Embryonic facial prominence (tissue), 1 donor: ENCODE data around the gene FBXL13.

Source experiments
- DNase-seq: peaks from one replicate; pipeline ENCODE4 v3.0.0-alpha.2; 2016; ENCODE audit errors: extremely low spot score

Gene FBXL13

DNA sequence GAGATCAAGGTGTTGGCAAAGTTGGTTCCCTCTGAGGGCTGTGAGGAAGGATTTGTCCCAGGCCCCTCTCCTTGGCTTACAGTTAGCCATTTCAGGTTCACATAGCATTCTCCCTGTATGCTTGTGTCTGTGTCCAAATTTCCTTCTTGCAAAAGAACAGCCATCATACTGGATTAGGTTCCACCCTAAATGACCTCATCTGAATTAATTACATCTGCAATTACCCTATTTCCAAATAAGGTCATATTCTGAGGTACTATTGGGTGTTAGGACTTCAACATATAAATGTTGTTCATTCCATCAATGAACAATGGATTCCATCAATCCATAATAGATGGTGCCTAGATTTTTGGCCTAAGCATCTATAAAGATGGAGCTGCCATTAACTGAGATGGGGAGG lies 178.0 kb downstream of the FBXL13 start:
- no peak for DNase-seq

DNA sequence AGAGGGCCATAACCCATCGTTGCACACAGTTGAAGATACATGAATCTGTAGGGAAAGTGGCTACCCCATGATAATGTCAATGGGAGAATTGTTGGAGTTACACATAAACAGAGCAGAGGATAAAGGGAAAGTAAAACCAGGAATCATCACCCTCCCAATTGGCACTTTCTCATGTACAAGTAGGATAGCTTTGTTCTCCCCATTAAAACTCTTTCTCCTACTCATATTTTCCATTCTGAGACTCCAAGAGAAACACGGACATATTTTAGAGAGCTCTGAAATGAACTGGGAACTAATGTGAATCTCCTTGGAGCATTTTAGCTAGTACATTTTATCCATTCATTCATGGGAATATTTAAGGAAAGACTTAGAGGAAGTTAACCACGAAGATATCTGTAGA lies 179.0 kb downstream of the FBXL13 start:
- DNase-seq, result no peak

DNA sequence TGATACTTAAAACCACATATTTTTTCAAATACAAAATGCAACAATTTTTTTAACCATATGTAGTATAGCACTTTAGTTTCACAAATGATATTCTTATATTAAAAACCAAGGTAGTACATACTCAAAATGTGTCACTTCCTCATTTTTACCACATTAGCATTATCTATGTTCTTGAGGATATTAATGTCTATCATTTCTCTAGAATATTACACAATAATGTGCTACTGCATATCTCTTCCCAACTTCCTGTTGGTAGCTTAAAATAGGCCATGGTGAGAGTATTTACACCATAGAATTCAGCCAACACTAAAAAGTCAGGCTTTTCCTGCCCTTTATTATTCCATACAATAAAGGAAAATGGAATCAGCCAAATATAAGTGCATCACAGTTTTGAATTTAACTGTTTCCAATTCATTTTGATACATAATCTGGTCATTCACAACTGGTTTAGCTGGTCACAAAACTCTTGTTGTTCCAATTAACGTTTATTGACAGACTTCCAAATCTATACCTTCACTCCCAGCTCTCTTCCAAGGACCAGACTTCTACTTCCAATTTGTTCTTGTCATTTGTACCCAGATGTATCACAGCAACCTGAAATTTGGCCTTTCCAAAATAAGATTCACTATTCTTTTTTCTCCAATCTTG lies 181.8 kb downstream of the FBXL13 start:
- no peak for DNase-seq

DNA sequence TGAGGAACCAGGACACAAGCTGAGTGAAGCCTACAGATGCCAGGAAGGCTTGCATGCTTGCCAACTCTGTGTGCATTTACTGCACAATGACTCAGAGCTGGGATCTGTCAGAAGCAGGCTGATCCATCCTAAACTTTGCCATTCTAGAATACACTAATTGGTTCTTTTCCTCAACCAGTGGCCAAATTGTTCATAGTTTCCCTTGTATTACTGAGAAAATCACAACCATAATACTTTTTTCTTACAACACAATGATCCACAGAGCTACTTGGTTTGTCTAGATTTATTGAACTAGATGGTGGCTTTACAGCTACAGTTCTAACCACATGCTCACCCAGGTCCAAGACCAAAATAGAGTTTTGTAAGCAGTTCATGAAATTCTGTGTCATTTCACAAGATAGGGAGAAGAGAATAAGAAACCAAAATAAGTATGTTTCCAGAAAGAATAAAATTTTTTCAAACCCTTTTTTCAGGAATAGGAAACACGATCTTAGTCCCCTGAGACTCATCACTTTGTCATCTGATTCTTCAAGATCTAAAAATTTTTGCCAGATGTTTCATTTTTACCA lies 182.8 kb downstream of the FBXL13 start:
- DNase-seq, result no peak

DNA sequence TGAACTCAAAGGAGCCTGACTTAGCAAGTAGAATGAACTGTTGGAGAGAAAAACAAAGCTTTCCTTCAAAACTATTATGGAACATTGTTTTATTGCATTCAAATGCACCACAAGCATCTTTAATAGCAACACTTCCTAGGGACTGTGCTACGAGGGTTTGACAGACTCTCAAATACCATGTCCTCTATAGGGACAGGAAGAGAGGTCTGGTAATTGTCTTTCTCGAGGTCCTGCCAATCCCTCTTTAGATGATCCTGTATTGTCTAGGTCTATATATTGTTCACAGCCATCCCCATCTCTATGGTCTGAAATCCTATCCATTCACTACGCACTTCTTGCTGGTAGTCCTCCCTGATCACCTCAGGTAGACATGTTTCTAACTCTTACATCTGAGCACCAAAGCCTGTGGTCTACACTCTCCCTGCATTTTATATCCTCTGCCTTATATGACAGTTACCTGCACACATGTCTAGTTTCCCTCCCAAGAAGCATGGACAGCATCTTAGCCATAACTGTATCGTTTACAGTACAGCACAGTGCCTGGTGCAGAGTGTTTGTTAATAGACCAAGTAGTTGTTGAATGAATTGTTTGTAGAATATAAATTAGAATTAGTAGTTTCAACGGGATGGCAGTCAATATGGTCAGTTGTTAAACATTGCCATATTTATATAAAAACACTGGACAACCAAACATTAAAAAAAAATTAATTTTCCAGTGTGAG lies 183.5 kb downstream of the FBXL13 start:
- DNase-seq, result no peak

DNA sequence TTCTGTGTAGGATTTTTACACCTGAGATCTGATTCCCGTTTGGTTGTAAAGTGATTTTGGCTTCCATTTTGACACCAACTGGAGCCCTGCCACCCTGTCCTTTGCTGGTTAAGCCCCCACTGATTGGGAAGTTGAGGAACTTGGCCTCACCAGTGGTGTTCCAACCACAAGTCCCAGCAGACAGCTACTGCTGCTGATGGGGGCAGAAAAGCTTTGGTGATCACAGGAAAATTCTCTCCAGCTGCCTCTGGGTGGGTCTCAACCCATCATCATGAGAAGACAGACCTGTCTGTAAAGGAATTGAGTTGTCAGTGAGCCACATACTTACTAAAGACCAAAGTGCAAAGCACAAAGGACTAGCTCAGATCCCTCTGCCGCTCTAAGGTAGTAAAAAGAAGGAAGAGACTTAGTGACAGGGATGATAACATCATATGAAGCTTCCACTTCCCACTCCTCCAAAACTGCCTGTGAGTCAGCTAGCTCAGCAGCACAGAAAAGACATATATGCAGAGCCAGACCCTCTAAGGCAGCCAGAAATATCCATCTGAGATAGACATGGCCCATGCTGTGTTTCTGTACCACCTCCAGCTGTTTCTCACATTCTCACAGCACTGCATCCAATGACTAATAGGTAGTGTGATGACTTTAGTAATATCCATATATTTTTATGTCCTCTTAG lies 184.2 kb downstream of the FBXL13 start:
- no peak for DNase-seq

DNA sequence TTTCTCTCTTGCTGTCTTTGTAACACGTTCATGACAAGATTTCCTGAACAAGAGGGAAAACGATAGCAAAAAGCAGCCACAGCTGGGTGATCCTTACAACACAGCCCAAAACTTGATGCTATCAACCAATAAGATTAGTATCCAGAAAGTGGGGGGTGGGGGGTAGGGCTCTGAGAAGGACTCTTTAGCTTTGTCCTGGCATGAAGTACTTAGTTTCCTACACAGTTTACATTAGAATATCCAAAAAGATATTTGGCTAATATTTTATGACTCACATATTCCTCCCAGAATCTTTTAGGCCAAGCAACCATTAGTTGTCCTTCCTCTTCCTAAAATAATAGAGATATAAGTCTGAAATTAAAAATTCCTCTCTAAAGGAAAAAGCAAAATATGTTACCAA lies 184.7 kb downstream of the FBXL13 start:
- no peak for DNase-seq

DNA sequence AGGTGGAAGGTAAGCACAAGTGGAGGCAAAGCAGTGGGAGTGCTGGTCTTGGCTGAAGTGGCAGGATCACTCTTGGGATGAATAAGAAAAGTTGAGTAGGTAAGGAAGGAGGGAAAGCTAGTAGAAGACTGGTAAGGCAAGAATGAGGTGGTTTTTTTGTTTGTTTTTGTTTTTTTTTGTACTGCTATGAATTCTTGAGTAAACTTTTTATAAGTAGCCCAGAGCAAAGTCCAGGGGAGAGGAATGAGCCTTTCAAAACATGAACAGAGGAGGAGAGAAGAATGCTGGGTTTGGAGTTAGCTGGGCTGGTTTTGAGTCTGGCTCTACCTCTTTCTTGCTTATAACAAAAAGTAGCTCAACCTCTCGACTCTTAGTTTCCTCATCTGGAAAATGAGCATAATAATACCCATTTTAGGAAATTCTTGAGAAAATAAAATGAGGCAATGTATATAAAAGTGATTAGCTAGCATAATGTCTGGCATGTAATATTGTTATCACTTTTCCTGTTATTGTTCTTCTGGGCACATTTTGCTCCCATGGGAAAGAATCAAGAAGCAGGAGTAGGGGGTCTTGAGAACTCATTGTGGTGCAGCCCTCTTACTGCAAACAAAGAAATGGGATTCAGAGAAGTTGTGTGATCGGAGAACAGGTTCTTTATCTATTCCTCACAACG lies 185.9 kb downstream of the FBXL13 start:
- no peak for DNase-seq

DNA sequence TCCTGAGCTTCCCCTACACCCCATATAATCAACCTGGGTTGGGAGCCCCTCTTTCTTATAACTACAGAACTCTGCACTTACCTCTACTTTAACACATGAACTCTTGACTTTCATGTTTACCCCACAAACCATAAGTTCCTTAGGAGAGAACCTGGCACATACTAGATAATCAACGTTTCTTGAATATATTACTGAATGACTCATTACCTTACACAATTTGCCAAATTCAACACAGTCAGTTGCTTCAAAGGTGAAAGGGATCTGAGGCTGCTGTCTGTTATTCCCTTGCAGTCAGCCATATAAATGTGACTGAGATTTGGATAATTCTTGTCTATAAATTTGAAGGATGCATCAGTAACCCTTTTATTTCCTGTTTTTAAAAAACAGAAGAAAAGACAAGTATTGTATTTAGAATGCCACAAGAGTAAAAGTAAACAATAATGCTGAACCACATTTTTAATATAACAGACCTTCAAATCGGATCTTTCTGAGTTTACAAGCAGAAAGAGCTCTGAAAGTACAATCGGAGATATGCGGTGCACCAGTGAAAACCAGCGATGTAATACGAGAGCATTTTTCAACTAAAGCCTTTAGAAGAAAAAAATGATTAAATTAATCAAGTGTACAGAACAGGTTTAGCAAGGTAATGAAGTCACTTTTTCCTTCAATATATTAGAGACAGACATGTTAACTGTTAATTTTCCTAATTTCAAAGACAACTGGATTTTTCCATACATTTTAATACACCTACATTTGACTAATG lies 191.3 kb downstream of the FBXL13 start:
- no peak for DNase-seq

DNA sequence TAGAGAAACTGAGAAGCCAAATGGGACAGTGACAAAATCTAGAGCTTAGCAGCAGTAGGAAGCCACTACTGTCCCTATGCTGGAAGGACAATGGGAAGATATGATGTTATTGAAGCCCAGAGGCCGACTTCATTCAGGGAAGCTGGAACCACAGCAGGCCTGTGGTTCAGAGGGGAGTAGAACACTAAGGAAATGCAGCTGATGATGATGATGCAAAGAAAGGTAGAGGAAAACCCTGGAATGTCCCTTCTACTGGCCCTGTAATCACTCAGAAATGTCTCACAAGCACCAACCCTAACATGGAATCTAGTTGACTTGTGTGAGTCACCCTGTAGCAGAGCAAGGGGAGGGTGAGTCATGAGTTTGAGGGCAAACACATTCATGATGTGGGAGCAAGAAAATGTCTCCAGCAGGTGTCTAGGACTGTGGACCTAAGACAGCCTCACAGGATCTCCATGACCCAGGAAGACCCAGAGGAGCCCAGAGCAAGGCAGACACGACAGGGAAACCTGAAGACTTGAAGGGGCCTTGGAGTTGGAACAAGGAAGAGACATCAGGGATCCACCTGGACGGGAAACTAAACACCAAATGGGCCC lies 198.8 kb downstream of the FBXL13 start:
- no peak for DNase-seq

DNA sequence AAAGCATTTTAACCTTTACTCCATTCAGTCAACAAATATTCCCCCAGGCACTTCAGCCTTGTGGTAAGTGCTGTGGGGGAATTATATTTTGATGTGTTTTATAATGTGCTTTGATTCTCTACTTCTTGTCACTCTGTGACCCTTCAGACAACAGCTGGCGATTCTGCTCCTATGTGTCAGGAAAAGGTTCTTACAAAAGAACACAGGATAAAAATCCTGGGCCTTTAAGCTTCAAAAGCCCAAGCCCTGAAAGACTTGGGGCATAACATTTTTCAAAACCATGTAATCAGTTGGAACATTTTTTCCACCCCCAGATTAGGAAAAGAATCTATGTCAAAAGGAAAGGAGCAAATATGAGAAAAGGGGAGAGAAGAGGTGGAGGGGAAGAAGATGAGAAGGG lies 199.6 kb downstream of the FBXL13 start:
- DNase-seq, result no peak

DNA sequence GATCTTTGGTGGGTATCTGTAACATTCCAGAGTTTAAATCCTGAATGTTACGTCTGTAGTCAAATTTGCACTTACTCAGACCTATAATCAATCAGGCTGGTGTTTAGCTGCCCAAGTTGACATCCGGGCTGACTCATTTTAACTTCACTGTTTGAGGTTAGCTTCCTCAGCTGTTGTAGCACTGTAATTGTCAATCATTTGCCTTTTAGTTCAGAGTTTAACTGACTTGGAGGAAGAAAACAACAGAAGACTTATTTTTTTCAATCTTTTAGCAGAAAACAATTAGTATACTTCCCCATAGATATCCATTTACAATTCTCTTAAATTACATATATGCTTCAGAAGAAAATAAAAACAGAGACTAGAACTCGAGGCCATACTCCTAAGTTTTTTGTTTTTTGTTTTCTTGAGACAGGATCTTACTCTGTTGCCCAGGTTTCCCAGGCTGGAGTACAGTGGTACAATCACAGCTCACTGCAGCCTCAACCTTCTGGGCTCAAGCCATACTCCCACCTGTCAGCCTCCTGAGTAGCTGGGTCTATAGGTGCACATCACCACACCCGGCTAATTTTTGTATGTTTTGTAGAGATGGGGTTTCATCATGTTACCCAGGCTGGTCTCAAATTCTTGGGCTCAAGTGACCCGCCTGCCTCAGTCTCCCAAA lies 200.3 kb downstream of the FBXL13 start:
- no peak for DNase-seq

DNA sequence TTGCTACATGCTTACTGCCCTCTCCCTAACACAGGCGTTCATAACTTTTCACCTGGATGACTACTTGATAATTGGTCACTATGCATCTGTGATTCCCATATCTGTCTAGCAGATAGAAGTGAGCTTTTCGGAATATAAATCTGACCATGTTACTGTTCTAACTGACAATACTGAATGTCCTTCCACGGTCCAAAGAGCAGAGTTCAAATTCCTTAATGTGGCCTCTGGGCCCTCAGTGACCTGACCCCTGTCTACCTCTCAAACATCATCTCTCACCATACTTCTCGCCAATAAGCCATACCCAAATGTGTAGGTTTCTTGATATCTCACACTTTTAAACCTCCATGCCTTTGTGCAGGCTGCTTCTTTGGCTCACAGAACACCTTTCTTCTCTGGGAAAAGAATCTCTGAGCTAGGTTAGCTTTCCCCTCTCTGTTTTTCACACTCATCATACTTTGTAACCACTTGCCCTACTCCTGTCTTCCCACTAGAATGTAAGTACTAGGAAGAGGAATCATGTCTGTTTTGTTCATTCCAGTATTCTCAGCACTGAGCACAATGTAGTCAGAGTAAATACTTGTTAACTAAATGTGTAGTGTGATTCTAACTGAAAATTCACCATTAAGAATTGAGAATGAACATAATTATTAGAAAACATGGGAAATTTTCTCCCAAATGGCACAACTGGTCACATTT lies 201.0 kb downstream of the FBXL13 start:
- DNase-seq, result no peak

DNA sequence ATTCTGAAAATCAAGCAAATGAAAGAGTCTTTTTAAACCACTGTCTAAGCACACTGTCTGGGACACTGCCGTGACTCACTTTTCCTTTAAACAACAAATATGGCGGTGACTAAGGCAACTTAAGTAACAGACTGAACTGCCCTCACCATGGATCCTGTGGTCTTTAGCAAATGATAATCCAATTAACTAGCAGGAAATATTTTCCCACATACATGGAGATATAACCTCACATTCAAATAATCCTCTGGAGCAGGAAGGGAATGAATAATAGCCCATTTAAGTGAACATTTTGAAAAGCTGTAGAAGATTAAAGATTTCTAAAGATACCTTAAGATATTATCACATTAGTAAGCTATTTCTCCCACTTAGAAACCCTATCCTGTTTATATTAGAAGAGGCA lies 202.1 kb downstream of the FBXL13 start:
- no peak for DNase-seq

DNA sequence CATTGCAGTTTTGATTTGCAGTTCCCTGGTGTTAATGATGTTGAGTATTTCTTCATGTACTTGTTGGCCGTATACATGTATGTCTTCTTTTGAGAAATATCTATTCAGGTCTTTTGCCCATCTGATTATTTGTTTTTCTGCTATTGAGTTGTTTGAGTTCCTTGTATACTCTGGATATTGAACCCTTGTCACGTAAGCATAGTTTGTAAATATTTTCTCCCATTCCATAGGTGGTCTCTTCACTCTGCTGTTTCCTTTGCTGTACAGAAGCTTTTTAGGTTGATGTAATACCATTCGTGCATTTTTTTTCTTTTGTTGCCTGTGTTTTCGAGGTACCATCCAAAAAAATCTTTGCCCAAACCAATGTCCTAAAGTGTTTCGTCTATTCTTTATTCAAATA lies 205.4 kb downstream of the FBXL13 start:
- DNase-seq, result no peak

DNA sequence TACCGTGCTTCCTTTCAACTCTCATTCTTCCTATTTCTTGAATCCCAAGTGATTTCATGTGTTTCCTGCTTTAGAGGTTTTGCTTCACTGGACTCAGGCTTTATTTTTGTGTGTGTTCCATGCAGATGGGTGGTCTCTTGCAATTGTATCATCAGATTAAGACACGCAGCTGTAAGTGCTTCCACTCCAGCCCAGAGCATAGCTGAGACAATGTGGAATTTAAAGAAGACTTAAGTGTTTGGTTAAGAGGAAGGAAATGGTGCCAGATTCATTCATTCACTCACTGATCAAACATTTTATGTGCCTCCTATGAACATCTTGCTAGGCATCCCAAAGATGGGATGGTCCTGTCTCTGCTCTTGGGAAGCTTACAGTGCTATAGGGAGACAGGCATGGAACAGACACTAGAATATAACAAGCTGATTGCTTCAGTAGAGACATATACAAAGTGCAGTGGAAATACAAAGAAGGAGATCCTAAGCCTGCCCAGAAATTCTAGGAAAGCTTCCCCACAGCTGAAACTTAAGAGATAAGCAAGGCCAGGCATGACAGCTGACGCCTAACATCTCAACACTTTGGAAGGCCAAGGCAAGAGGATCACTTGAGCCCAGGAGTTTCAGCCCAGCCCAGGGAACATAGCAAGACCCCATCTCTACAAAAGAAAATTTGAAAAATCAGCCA lies 207.9 kb downstream of the FBXL13 start:
- DNase-seq, result no peak

DNA sequence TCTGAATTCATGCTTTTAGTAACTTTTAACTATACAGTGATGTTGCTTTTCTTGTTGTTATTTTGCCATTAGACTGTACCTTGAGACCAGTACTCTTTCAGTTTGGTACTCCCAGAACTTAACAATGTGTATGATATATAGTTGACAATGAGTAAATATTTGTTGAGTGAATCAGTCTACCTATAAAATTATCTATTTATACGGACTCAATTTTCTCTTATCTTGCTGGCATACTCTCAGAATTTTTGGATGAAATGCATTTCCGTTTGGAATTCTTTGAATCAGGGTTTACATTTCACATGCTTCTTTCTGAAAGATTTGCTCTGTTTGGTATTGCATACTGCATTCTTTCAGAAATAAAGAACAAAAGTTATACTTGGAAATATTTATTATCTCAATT lies 209.6 kb downstream of the FBXL13 start:
- DNase-seq, result no peak

DNA sequence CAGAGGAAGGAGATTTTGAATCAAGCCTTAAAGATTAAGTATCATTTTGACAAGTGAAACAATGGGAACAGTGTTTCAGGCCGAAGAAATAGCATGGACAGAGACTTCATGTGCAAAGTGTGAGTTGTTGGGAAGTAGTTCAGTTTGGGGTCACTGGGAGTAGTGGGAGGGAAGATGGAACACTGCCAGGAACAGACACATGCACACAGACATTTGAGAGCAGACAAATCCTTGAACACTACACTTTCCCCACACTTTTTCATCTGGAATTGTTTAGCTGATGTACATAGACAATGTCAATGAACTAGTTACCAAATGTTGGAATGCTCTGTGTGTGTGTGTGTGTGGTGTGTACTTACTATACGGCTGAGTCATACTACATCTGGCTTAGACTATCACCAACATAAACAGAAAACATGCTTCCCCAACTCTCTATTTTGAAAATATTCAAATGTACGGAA lies 214.2 kb downstream of the FBXL13 start:
- DNase-seq, result peak; percentile 86

DNA sequence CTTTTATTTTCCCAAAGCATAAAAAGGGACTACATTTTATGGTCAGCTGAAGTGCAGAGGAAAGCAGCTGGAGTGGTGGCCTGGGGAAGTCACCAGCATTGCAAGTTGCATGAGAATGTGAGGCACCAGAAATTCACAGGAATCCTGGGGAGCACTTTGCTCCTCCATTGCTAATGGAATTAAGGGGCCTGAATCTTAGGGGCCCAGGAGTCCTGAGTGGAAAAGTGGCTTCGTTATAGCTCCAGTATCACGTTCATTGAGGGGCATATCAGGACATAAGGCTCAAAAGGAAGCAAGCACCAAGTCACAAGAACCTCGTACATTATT lies 214.8 kb downstream of the FBXL13 start:
- no peak for DNase-seq
